Uterus (tissue), 4 donors: ENCODE measurements around the gene GKN2. TPM values are rescaled to one million over a fixed set of nuclear protein-coding genes. Genes with fewer than 3 reads are reported as not detected.

Experiments used
- DNase-seq, 2 donors: peaks; one replicate each; pipeline ENCODE4 v3.0.0-alpha.2; 2019 to 2020
- H3K27ac ChIP-seq, 2 donors: fragments of 200-600 bp; sonication (generic); 1 replicate in 1 of 2; 2 replicates in 1 of 2; pipeline ENCODE4 v1.5.1; 2016 to 2018
- H3K27me3 ChIP-seq, 2 donors: fragments of 200-600 bp; sonication (generic); one replicate each; pipeline ENCODE4 v1.5.1; 2018 to 2019; ENCODE audit warnings: control low read depth in 1 of 2
- H3K36me3 ChIP-seq, 2 donors: fragments of 200-600 bp; sonication (generic); one replicate each; pipeline ENCODE4 v1.5.1; 2019; ENCODE audit warnings: control low read depth in 1 of 2
- H3K4me1 ChIP-seq, 2 donors: fragments of 200-600 bp; sonication (generic); one replicate each; pipeline ENCODE4 v1.5.1; 2018 to 2019; ENCODE audit warnings: control low read depth in 1 of 2
- H3K4me3 ChIP-seq, 2 donors: fragments of 200-600 bp; sonication (generic); 1 replicate in 1 of 2; 2 replicates in 1 of 2; pipeline ENCODE4 v1.5.1; 2018 to 2019; ENCODE audit warnings: mild to moderate bottlenecking in 1 of 2
- H3K9me3 ChIP-seq, 2 donors: fragments of 200-600 bp; sonication (generic); one replicate each; pipeline ENCODE4 v1.5.1; 2019; ENCODE audit warnings: control low read depth in 1 of 2
- POLR2A ChIP-seq, 2 donors: fragments of 450-650 bp; IDR thresholded peaks; one replicate each; pipeline ENCODE4 v1.6.1; 2016; ENCODE audit warnings: antibody characterized with exemption in 2 of 2, mild to moderate bottlenecking in 1 of 2, moderate library complexity in 1 of 2
- intact Hi-C: fragments of 100-400 bp; cut with DNase I; formaldehyde crosslinking; loops from one replicate; pipeline ENCODE4 v1.15.1; 2023; ENCODE audit warnings: low total_unique reads
- total RNA-seq, 4 donors: library from RNA; depleted of rRNA in 3 of 4; stranded (reverse); fragments of >200 nt in 3 of 4; gene quantifications; one replicate each; pipeline versions ENCODE4 v1.1.0 to v1.2.4, GENCODE V29; 2014 to 2023
- TF ChIP-seq, protein P1 (sequence below), 4 experiments: fragments of 200-600 bp in 2 of 4; fragments of 450-650 bp in 2 of 4; sonication (generic) in 2 of 4; IDR thresholded peaks; one replicate each; pipeline ENCODE4 v1.5.1; 2016 to 2019; ENCODE audit warnings: antibody characterized with exemption in 4 of 4, mild to moderate bottlenecking in 2 of 4, moderate library complexity in 1 of 4
- donor health status: DM: yes; HTN: yes; CAD: no.

Gene GKN2
- total RNA-seq, 4 donors from 2014 or later = not detected

DNA sequence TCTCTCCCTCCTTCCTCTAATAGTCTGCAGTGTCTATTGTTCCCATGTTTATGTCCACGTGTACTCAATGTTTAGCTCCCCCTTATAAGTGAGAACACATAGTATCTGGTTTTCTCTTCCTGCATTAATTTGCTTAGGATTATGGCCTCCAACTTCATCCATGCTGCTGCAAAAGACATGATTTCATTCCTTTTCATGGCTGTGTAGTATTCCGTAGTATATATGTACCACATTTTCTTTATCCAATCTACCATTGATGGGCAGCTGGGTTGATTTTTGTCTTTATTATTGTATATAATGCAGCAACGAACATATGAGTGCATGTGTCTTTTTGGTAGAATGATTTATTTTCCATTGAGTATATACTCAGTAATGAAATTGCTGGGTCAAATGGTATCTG lies 13.8 kb downstream of the GKN2 start:
- TF ChIP-seq POLR2A (IDR thresholded peaks at IDR 0.05) = no peak
- TF ChIP-seq, protein P1, sequence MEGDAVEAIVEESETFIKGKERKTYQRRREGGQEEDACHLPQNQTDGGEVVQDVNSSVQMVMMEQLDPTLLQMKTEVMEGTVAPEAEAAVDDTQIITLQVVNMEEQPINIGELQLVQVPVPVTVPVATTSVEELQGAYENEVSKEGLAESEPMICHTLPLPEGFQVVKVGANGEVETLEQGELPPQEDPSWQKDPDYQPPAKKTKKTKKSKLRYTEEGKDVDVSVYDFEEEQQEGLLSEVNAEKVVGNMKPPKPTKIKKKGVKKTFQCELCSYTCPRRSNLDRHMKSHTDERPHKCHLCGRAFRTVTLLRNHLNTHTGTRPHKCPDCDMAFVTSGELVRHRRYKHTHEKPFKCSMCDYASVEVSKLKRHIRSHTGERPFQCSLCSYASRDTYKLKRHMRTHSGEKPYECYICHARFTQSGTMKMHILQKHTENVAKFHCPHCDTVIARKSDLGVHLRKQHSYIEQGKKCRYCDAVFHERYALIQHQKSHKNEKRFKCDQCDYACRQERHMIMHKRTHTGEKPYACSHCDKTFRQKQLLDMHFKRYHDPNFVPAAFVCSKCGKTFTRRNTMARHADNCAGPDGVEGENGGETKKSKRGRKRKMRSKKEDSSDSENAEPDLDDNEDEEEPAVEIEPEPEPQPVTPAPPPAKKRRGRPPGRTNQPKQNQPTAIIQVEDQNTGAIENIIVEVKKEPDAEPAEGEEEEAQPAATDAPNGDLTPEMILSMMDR (IDR thresholded peaks at IDR 0.05) = no peak
- intact Hi-C loops = no loop called here
- Histone ChIP-seq H3K36me3 (no peaks in the 10 kb centered on the region), H3K27ac (no peak overlapping the region), H3K9me3 (no peaks in the 10 kb centered on the region), H3K27me3 (no peaks in the 10 kb centered on the region), H3K4me1 (no peaks in the 10 kb centered on the region), H3K4me3 (no peak overlapping the region)
- no peak for DNase-seq

DNA sequence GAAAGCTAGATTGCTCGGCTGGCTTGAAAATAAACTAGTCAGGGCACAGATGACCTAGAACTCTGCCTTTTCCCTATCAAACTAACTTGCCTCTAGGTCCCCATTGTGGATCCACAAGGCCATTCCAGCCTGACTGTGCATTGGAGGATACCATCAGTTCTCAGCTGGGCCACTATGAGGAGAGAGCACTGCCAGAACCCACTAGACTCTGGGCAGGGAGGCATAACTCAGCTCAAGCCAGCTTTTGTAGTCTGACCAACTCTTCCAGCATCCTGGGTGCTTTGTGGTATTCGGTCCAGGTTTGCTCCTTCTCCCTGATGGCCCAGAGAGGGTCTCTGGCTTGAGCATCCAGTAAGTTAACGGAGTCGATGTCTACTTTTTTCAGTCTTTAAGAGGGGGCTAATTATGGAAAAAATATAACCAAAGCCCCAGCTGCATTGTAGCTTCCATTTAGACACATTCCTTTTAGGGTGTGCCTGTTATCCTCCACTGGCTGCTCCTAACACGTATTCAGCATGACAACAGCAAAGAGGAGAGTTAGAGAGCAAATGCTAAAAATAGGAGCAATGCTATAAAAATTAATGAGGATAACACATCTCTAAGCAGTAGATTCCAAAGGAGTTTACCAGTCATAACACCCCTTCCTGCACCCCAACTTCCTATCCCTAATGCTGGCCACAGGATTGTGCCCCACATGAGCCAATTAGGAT lies 15.2 kb downstream of the GKN2 start:
- no peaks in the 10 kb centered on the region for H3K4me1 ChIP-seq
- H3K36me3 ChIP-seq = no peaks in the 10 kb centered on the region
- H3K27ac ChIP-seq = no peak overlapping the region
- H3K4me3 ChIP-seq = no peak overlapping the region
- no peak for TF ChIP-seq POLR2A (IDR thresholded peaks at IDR 0.05)
- TF ChIP-seq, protein P1 (IDR thresholded peaks at IDR 0.05) = no peak
- H3K27me3 ChIP-seq = no peaks in the 10 kb centered on the region
- DNase-seq = no peak
- intact Hi-C loops = no loop called here
- no peaks in the 10 kb centered on the region for H3K9me3 ChIP-seq

DNA sequence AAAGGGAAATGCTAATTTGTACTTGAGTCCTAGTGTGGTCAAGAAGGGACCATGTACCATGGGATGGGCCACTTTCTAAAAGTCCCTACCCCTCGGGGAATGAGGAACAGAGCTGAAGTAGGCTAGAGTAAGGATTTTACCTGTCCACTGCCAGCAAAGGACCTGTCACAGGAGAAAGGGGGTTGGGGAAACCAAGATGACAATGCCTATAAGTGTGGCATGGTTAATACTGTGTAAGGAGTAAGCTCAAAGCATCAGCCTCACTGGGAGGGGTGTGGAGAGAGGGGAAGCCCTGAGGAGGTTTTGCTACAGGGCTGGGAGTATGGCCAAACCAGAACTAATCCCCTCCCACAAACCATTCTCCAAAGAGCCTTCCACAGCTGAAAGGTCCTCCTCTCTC lies 15.8 kb downstream of the GKN2 start:
- Histone ChIP-seq H3K27ac (no peak overlapping the region), H3K4me1 (no peaks in the 10 kb centered on the region), H3K4me3 (no peak overlapping the region), H3K27me3 (no peaks in the 10 kb centered on the region), H3K36me3 (no peaks in the 10 kb centered on the region), H3K9me3 (no peaks in the 10 kb centered on the region)
- intact Hi-C loops = no loop called here
- no peak for DNase-seq
- no peak for TF ChIP-seq POLR2A (IDR thresholded peaks at IDR 0.05)
- TF ChIP-seq, protein P1 (IDR thresholded peaks at IDR 0.05) = no peak

DNA sequence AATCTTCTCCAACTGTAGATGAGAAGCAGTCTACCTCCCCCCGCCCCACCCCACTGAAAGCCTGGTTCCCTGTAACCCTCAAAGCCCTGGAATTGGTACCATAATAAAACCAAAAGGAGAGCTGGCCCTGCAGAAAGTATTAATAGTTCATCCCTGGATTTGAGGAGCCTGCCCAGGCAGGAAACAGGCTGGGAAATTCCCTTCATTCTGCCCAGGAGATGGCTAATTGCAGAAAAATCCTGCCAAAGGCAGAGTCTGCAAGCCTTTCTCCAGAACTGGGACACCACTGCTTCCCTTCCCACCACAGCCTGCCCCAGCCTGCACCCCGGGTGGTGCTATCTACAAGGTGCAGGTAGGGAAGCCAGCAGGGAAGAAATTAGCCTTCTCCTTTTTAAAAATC lies 16.3 kb downstream of the GKN2 start:
- intact Hi-C loops = no loop called here
- DNase-seq = no peak
- H3K4me1 ChIP-seq = no peaks in the 10 kb centered on the region
- H3K4me3 ChIP-seq = no peak overlapping the region
- TF ChIP-seq, protein P1 (IDR thresholded peaks at IDR 0.05) = no peak
- TF ChIP-seq POLR2A (IDR thresholded peaks at IDR 0.05) = no peak
- no peak overlapping the region for H3K27ac ChIP-seq
- no peaks in the 10 kb centered on the region for H3K27me3 ChIP-seq
- no peaks in the 10 kb centered on the region for H3K36me3 ChIP-seq
- H3K9me3 ChIP-seq = no peaks in the 10 kb centered on the region

DNA sequence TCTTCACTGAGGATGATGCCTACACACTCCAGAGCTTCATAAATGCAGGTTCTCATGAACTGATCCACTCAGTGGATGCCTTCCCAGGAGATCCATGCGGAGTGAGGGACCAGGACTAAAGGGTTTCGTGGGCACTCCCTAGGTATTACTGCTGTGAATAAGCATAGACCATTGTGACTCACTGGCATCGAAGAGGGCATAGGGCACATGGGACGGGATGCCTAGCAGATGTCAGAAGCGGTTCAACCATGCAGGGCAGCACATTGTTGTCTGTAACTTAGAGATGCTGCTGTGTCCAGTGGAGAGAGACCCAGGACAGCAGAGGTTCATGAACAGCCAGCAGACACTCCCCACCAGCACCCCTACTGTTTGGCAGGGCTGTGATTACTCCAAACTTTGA lies 17.2 kb downstream of the GKN2 start:
- TF ChIP-seq POLR2A (IDR thresholded peaks at IDR 0.05) = no peak
- TF ChIP-seq, protein P1 (IDR thresholded peaks at IDR 0.05) = no peak

More for the DNA sequence above, 17.2 kb downstream of the GKN2 start:
- no peak overlapping the region for H3K27ac ChIP-seq
- intact Hi-C loops = no loop called here
- DNase-seq = no peak
- H3K36me3 ChIP-seq = no peaks in the 10 kb centered on the region
- H3K4me3 ChIP-seq = no peak overlapping the region
- H3K27me3 ChIP-seq = no peaks in the 10 kb centered on the region
- no peaks in the 10 kb centered on the region for H3K9me3 ChIP-seq
- no peaks in the 10 kb centered on the region for H3K4me1 ChIP-seq
